HepG2 (cell line): Measurements from ENCODE around the gene RAB1B. TPM values are rescaled to one million over a fixed set of nuclear protein-coding genes. Genes with fewer than 3 reads are reported as not detected.

ENCODE experiments used
- ASH2L ChIP-seq: fragments of 300-600, 200-600 bp; sonication (generic); IDR thresholded peaks from 2 replicates; pipeline ENCODE4 v1.7.0; 2017; ENCODE audit warnings: low read depth, mild to moderate bottlenecking, moderate library complexity, mixed read lengths, low read length; ENCODE audit not compliant: insufficient read length
- ATF7 ChIP-seq, 2 experiments: fragments of 450-650 bp in 1 of 2; sonication (generic) in 1 of 2; formaldehyde crosslinking in 1 of 2; IDR thresholded peaks; 2 replicates each; pipeline versions ENCODE4 v1.4.0 to v1.6.1; 2016 to 2020; ENCODE audit warnings: antibody characterized with exemption in 1 of 2, mild to moderate bottlenecking in 1 of 2, missing genetic modification reagents in 1 of 2
- ETV5 ChIP-seq: IDR thresholded peaks from 2 replicates; pipeline ENCODE4 v1.6.1; 2018; ENCODE audit warnings: missing biosample characterization, missing genetic modification reagents, inconsistent platforms, borderline replicate concordance
- GABPB1 ChIP-seq: IDR thresholded peaks from 2 replicates; pipeline ENCODE4 v1.6.1; 2016; ENCODE audit warnings: mild to moderate bottlenecking, missing genetic modification reagents, moderate library complexity, missing compliant biosample characterization
- HOXD1 ChIP-seq: sonication (generic); formaldehyde crosslinking; IDR thresholded peaks from 2 replicates; pipeline ENCODE4 v1.5.0; 2020; ENCODE audit warnings: missing genetic modification reagents
- ISL2 ChIP-seq: sonication (generic); formaldehyde crosslinking; IDR thresholded peaks from 2 replicates; pipeline ENCODE4 v1.5.0; 2020; ENCODE audit warnings: missing genetic modification reagents
- KAT7 ChIP-seq: IDR thresholded peaks from 2 replicates; pipeline ENCODE4 v1.6.1; 2018; ENCODE audit warnings: borderline replicate concordance, missing compliant biosample characterization
- MTF1 ChIP-seq: sonication (generic); formaldehyde crosslinking; IDR thresholded peaks from 2 replicates; pipeline ENCODE4 v1.5.0; 2020; ENCODE audit warnings: missing genetic modification reagents
- MYC ChIP-seq: sonication (generic); formaldehyde crosslinking; IDR thresholded peaks from 2 replicates; pipeline ENCODE4 v1.9.0; 2021; ENCODE audit warnings: missing genetic modification reagents, borderline replicate concordance
- NFE2L1 ChIP-seq: sonication (generic); formaldehyde crosslinking; IDR thresholded peaks from 2 replicates; pipeline ENCODE4 v1.4.0; 2020; ENCODE audit warnings: missing genetic modification reagents, mild to moderate bottlenecking, borderline replicate concordance
- POLR2A ChIP-seq, 2 experiments: IDR thresholded peaks; 2 replicates each; pipeline ENCODE4 v1.6.1; 2011; ENCODE audit warnings: low read depth in 2 of 2, low read length in 2 of 2, mild to moderate bottlenecking in 1 of 2, moderate library complexity in 1 of 2; ENCODE audit not compliant: insufficient read depth in 1 of 2
- TOPORS ChIP-seq: sonication (generic); formaldehyde crosslinking; IDR thresholded peaks from 2 replicates; pipeline ENCODE4 v1.8.0; 2023; ENCODE audit warnings: mild to moderate bottlenecking, missing genetic modification reagents
- ZBTB8A ChIP-seq: sonication (generic); formaldehyde crosslinking; IDR thresholded peaks from 2 replicates; pipeline ENCODE4 v1.4.0; 2020; ENCODE audit warnings: mild to moderate bottlenecking, low read depth, missing genetic modification reagents, borderline replicate concordance
- ZMAT3 ChIP-seq: sonication (generic); formaldehyde crosslinking; conservative IDR thresholded peaks from 2 replicates; pipeline ENCODE4 v1.7.0; 2021; ENCODE audit warnings: missing genetic modification reagents
- ZMYM4 ChIP-seq: sonication (generic); formaldehyde crosslinking; IDR thresholded peaks from 2 replicates; pipeline ENCODE4 v1.8.1; 2023; ENCODE audit warnings: mild to moderate bottlenecking, missing genetic modification reagents
- ZNF460 ChIP-seq: sonication (generic); formaldehyde crosslinking; IDR thresholded peaks from 2 replicates; pipeline ENCODE4 v1.5.1; 2020; ENCODE audit warnings: missing genetic modification reagents, mild to moderate bottlenecking, borderline replicate concordance
- ZNF724P ChIP-seq: sonication (generic); formaldehyde crosslinking; IDR thresholded peaks from 2 replicates; pipeline ENCODE4 v1.8.0; 2022; ENCODE audit warnings: missing genetic modification reagents, borderline replicate concordance
- ZSCAN20 ChIP-seq: sonication (generic); formaldehyde crosslinking; IDR thresholded peaks from 2 replicates; pipeline ENCODE4 v1.4.0; 2020; ENCODE audit warnings: missing genetic modification reagents, mild to moderate bottlenecking, borderline replicate concordance
- ZSCAN22 ChIP-seq: sonication (generic); formaldehyde crosslinking; IDR thresholded peaks from 2 replicates; pipeline ENCODE4 v1.4.0; 2020; ENCODE audit warnings: mild to moderate bottlenecking, missing genetic modification reagents
- polyA plus RNA-seq, 8 experiments: library from polyadenylated mRNA; depleted of rRNA in 3 of 8; stranded (reverse) in 7 of 8; unstranded in 1 of 8; fragments of >200 nt; fragmentation: Illumina TruSeq in 4 of 8; extraction: Trizol in 4 of 8; gene quantifications; 2 replicates each; pipeline versions ENCODE4 v1.2.1 to v1.2.3, GENCODE V29; 2011 to 2016; ENCODE audit warnings: low read depth in 4 of 8, missing spikeins in 1 of 8, mixed read lengths in 1 of 8; ENCODE audit not compliant: insufficient read depth in 1 of 8
- total RNA-seq, 5 experiments: library from RNA; depleted of rRNA; stranded (reverse); fragments of >200 nt; fragmentation: Illumina TruSeq; extraction: Trizol; gene quantifications; 2 replicates each; pipeline ENCODE4 v1.2.3, GENCODE V29; 2016; ENCODE audit warnings: low read depth in 1 of 5
- TF ChIP-seq, protein P1 (sequence below): IDR thresholded peaks from 2 replicates; pipeline ENCODE4 v1.6.1; 2016; ENCODE audit warnings: mild to moderate bottlenecking, missing biosample characterization, missing genetic modification reagents
- TF ChIP-seq, protein P2 (sequence below): sonication (generic); formaldehyde crosslinking; IDR thresholded peaks from 2 replicates; pipeline ENCODE4 v1.5.1; 2020; ENCODE audit warnings: mild to moderate bottlenecking, moderate library complexity, missing genetic modification reagents
- TF ChIP-seq, protein P3 (sequence below): sonication (generic); formaldehyde crosslinking; IDR thresholded peaks from 2 replicates; pipeline ENCODE4 v1.5.0; 2020; ENCODE audit warnings: missing genetic modification reagents, mild to moderate bottlenecking, borderline replicate concordance
- TF ChIP-seq, protein P4 (sequence below): sonication (generic); formaldehyde crosslinking; conservative IDR thresholded peaks from 2 replicates; pipeline ENCODE4 v1.8.0; 2022; ENCODE audit warnings: low read depth, missing genetic modification reagents
- TF ChIP-seq, protein P5 (sequence below): IDR thresholded peaks from 2 replicates; pipeline ENCODE4 v1.6.1; 2016; ENCODE audit warnings: low read depth, borderline replicate concordance
- TF ChIP-seq, protein P6 (sequence below): sonication (generic); formaldehyde crosslinking; IDR thresholded peaks from 2 replicates; pipeline ENCODE4 v1.5.0; 2020; ENCODE audit warnings: missing genetic modification reagents

Gene RAB1B
- total and polyA plus RNA-seq, 2 of the 13 experiments (the other 11 are each of a cell fraction or from before 2014, with no cell fraction given), result 77.9 to 87.9 TPM

DNA sequence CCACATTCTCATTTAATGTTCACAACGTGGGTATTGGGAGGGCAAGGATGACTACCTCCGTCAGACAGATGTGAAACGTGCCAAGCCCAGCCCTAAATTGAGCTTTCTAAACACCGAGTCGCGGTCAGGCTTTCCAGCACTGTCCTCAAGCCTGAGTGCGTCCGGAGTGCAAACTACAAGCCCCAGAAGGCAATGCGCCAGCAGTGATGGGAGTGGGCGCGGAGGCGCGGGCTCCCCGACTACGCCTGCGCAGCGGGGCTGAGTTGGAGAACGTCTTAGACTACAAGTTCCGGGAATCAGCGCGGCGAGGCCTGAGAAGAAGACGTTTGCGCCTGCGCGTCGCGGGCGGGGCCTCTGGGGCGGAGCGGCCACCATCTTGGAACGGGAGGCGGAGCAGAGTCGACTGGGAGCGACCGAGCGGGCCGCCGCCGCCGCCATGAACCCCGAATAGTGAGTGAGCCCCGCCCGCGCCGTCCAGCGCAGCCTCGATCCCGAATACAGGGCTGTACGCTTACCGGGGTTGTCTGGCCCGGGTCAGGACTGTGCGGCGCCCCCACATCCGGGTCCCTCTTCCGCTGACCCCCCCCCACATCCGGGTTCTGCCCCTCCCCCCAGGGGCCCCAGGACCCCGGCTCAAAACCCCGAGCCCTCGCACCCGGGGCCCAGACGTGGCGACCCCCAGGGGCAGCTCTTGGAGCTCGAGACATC, at the start of gene RAB1B (continued):
- TF ChIP-seq, protein P1, sequence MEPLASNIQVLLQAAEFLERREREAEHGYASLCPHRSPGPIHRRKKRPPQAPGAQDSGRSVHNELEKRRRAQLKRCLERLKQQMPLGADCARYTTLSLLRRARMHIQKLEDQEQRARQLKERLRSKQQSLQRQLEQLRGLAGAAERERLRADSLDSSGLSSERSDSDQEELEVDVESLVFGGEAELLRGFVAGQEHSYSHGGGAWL (CRISPR knock-in tag), result no peak
- no peak for TF ChIP-seq ZBTB8A (CRISPR knock-in tag)
- TF ChIP-seq, protein P2, sequence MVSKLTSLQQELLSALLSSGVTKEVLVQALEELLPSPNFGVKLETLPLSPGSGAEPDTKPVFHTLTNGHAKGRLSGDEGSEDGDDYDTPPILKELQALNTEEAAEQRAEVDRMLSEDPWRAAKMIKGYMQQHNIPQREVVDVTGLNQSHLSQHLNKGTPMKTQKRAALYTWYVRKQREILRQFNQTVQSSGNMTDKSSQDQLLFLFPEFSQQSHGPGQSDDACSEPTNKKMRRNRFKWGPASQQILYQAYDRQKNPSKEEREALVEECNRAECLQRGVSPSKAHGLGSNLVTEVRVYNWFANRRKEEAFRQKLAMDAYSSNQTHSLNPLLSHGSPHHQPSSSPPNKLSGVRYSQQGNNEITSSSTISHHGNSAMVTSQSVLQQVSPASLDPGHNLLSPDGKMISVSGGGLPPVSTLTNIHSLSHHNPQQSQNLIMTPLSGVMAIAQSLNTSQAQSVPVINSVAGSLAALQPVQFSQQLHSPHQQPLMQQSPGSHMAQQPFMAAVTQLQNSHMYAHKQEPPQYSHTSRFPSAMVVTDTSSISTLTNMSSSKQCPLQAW (CRISPR knock-in tag), result no peak; the same call in 1 of the 2 replicates
- TF ChIP-seq TOPORS (CRISPR knock-in tag), result no peak
- peak; percentile 42 to 62; a peak in 3 of 4 replicates for TF ChIP-seq POLR2A (IDR thresholded peaks at IDR 0.05; ENCODE audit: insufficient read depth in 1 of 2, low read depth in 2 of 2, low read length in 2 of 2)
- TF ChIP-seq MTF1 (CRISPR knock-in tag), result no peak
- TF ChIP-seq ASH2L, result no peak
- TF ChIP-seq NFE2L1 (CRISPR knock-in tag), result no peak
- peak; percentile 87 for TF ChIP-seq GABPB1 (CRISPR knock-in tag)
- TF ChIP-seq ETV5 (CRISPR knock-in tag), result peak; percentile 38; the same call in 1 of the 2 replicates
- no peak for TF ChIP-seq ZNF460 (CRISPR knock-in tag)
- TF ChIP-seq ISL2 (CRISPR knock-in tag), result no peak
- TF ChIP-seq ZSCAN20 (CRISPR knock-in tag), result no peak
- no peak for TF ChIP-seq ZMYM4 (CRISPR knock-in tag)
- TF ChIP-seq ZNF724P (CRISPR knock-in tag), result no peak
- TF ChIP-seq, protein P3, sequence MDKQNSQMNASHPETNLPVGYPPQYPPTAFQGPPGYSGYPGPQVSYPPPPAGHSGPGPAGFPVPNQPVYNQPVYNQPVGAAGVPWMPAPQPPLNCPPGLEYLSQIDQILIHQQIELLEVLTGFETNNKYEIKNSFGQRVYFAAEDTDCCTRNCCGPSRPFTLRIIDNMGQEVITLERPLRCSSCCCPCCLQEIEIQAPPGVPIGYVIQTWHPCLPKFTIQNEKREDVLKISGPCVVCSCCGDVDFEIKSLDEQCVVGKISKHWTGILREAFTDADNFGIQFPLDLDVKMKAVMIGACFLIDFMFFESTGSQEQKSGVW (CRISPR knock-in tag), result no peak
- no peak for TF ChIP-seq ATF7 (IDR thresholded peaks at IDR 0.05)
- TF ChIP-seq ATF7 (CRISPR knock-in tag; IDR thresholded peaks at IDR 0.05), result no peak
- TF ChIP-seq KAT7 (CRISPR knock-in tag), result no peak
- TF ChIP-seq ZSCAN22, result no peak
- TF ChIP-seq, protein P4, sequence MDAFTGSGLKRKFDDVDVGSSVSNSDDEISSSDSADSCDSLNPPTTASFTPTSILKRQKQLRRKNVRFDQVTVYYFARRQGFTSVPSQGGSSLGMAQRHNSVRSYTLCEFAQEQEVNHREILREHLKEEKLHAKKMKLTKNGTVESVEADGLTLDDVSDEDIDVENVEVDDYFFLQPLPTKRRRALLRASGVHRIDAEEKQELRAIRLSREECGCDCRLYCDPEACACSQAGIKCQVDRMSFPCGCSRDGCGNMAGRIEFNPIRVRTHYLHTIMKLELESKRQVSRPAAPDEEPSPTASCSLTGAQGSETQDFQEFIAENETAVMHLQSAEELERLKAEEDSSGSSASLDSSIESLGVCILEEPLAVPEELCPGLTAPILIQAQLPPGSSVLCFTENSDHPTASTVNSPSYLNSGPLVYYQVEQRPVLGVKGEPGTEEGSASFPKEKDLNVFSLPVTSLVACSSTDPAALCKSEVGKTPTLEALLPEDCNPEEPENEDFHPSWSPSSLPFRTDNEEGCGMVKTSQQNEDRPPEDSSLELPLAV (CRISPR knock-in tag), result no peak
- TF ChIP-seq, protein P5, sequence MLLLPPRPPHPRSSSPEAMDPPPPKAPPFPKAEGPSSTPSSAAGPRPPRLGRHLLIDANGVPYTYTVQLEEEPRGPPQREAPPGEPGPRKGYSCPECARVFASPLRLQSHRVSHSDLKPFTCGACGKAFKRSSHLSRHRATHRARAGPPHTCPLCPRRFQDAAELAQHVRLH (CRISPR knock-in tag), result no peak
- TF ChIP-seq, protein P6, sequence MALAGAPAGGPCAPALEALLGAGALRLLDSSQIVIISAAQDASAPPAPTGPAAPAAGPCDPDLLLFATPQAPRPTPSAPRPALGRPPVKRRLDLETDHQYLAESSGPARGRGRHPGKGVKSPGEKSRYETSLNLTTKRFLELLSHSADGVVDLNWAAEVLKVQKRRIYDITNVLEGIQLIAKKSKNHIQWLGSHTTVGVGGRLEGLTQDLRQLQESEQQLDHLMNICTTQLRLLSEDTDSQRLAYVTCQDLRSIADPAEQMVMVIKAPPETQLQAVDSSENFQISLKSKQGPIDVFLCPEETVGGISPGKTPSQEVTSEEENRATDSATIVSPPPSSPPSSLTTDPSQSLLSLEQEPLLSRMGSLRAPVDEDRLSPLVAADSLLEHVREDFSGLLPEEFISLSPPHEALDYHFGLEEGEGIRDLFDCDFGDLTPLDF, result peak; percentile 90
- TF ChIP-seq HOXD1, result no peak
- no peak; the same call in 1 of the 2 replicates for TF ChIP-seq ZMAT3
- TF ChIP-seq MYC (CRISPR knock-in tag), result no peak; the same call in 1 of the 2 replicates
